OCI-LY3 (cell line): Measurements from ENCODE around the gene ACTRT2.

Experiments used
- H2AFZ ChIP-seq: fragments of 200-600, 300-600 bp; shearing (Covaris generic); 2 replicates; pipeline ENCODE4 v1.6.0; 2014; ENCODE audit warnings: antibody characterized with exemption, low read depth, low read length
- H3K27ac ChIP-seq: fragments of 200-600, 300-600 bp; sonication (generic); 2 replicates; pipeline ENCODE4 v1.5.1; 2014; ENCODE audit warnings: mild to moderate bottlenecking, low read length, moderate library complexity, mixed read lengths
- H3K27me3 ChIP-seq: fragments of 200-600, 300-600 bp; sonication (generic); 2 replicates; pipeline ENCODE4 v1.6.1; 2014; ENCODE audit warnings: low read depth, low read length, mixed read lengths
- H3K36me3 ChIP-seq: fragments of 200-600, 300-600 bp; sonication (generic); replicated peaks from 2 replicates; pipeline ENCODE3; 2014; ENCODE audit warnings: low read depth, low read length, mixed read lengths
- H3K4me1 ChIP-seq: fragments of 300-600, 200-600 bp; sonication (generic); 2 replicates; pipeline ENCODE4 v1.6.1; 2014; ENCODE audit warnings: low read length, mixed read lengths
- H3K4me2 ChIP-seq: fragments of 200-600, 300-600 bp; sonication (generic); 2 replicates; pipeline ENCODE4 v1.6.1; 2014; ENCODE audit warnings: low read length, mixed read lengths
- H3K4me3 ChIP-seq: fragments of 300-600, 200-600 bp; sonication (generic); 2 replicates; pipeline ENCODE4 v1.5.1; 2014; ENCODE audit warnings: antibody characterized with exemption, mild to moderate bottlenecking, low read length, moderate library complexity
- H3K79me2 ChIP-seq: fragments of 300-600, 200-600 bp; shearing (Covaris generic); 2 replicates; pipeline ENCODE4 v1.6.1; 2014; ENCODE audit warnings: mild to moderate bottlenecking, low read length, mixed read lengths
- H3K9ac ChIP-seq: fragments of 300-600, 200-600 bp; shearing (Covaris generic); 2 replicates; pipeline ENCODE4 v1.6.0; 2014; ENCODE audit warnings: mild to moderate bottlenecking, low read length, moderate library complexity
- H3K9me3 ChIP-seq: fragments of 200-600, 300-600 bp; shearing (Covaris generic); 2 replicates; pipeline ENCODE4 v1.6.1; 2014; ENCODE audit warnings: low read length, mixed read lengths; ENCODE audit not compliant: insufficient read depth
- H4K20me1 ChIP-seq: fragments of 200-600, 300-600 bp; sonication (generic); 2 replicates; pipeline ENCODE4 v1.6.1; 2016; ENCODE audit warnings: low read length, mixed read lengths; ENCODE audit not compliant: insufficient read depth
- CTCF ChIP-seq: fragments of 200-600, 300-600 bp; sonication (generic); IDR thresholded peaks from 2 replicates; pipeline ENCODE4 v1.5.1; 2014; ENCODE audit warnings: antibody characterized with exemption, low read length, low read depth
- EZH2phosphoT487 ChIP-seq: fragments of 200-600 bp; shearing (Covaris generic); IDR thresholded peaks from 2 replicates; pipeline ENCODE4 v1.6.1; 2018; ENCODE audit warnings: antibody characterized with exemption, mixed run types, low read depth

The ACTRT2 gene

DNA sequence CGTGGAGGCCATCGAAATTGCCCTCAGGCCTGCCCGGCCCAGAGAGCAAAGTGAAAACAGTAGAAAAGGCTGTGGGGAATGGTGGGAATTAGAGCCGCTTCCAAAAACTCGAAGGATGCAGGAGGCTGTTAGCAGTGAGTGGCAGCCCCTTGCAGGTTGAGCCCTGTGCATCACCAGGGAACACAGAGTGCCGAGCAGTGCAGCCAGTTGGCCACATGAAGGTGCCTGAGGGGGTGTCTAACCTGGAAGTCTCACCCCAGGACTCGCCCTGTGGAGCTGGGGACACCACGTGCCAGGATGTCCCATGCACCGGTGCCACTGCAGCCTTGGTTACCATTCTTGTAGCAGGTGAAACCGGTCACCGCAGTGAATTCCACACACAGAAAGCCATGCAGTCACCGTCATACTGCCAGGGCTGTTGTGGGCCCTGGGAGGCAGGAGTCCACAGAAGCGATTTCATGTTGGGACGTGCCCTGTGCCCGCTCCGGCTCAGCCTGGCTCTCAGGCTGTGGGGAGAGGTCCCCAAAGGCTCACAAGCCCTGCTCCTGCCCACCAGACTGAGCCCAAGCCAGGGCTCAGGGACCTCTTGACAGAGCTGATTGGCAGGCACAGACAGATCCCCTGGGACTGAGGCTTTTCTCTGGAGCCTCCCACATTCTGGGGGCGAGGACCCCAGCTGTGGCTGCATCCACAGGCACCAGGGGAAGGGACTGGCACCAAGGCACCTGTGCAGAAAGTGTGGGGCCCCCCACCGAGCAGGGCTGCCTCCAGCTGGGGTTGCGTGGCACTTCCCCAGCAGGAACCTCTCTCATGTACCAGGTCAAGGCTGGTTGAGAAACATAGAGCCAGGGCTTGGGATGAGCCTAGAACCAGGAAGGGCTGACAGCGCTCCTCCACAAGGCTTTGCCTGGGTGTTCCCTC is 16.7 kb upstream of the ACTRT2 start:
- H3K36me3 ChIP-seq = no peaks in the 10 kb centered on the region
- H3K4me1 ChIP-seq = no peaks in the 10 kb centered on the region
- no peaks in the 10 kb centered on the region for H3K9me3 ChIP-seq
- no peaks in the 10 kb centered on the region for H3K27me3 ChIP-seq
- TF ChIP-seq EZH2phosphoT487 (no peak), CTCF (no peak)
- no peak overlapping the region for H2AFZ ChIP-seq
- H3K27ac ChIP-seq = no peak overlapping the region
- H3K9ac ChIP-seq = no peak overlapping the region
- H3K79me2 ChIP-seq = no peaks in the 10 kb centered on the region
- H4K20me1 ChIP-seq = no peaks in the 10 kb centered on the region
- no peak overlapping the region for H3K4me3 ChIP-seq
- no peak overlapping the region for H3K4me2 ChIP-seq

- no peaks in the 10 kb centered on the region for H3K4me1 ChIP-seq
- TF ChIP-seq EZH2phosphoT487 (no peak), CTCF (no peak)
- H3K9ac ChIP-seq = no peak overlapping the region
- no peaks in the 10 kb centered on the region for H3K27me3 ChIP-seq
- H3K36me3 ChIP-seq = no peaks in the 10 kb centered on the region
- no peak overlapping the region for H2AFZ ChIP-seq
- no peak overlapping the region for H3K4me2 ChIP-seq
- H3K79me2 ChIP-seq = no peaks in the 10 kb centered on the region
- H3K27ac ChIP-seq = no peak overlapping the region
- no peak overlapping the region for H3K4me3 ChIP-seq
- no peaks in the 10 kb centered on the region for H3K9me3 ChIP-seq
- H4K20me1 ChIP-seq = no peaks in the 10 kb centered on the region
These were observed 15.5 kb upstream of the ACTRT2 start for GRCh38 chr1:3005771-3006170.

- no peaks in the 10 kb centered on the region for H3K36me3 ChIP-seq
- H3K79me2 ChIP-seq = no peaks in the 10 kb centered on the region
- no peaks in the 10 kb centered on the region for H3K27me3 ChIP-seq
- H2AFZ ChIP-seq = no peak overlapping the region
- no peaks in the 10 kb centered on the region for H3K9me3 ChIP-seq
- H4K20me1 ChIP-seq = no peaks in the 10 kb centered on the region
- no peak overlapping the region for H3K9ac ChIP-seq
- H3K4me2 ChIP-seq = no peak overlapping the region
- no peak overlapping the region for H3K4me3 ChIP-seq
- TF ChIP-seq EZH2phosphoT487 (no peak), CTCF (no peak)
- no peaks in the 10 kb centered on the region for H3K4me1 ChIP-seq
- no peak overlapping the region for H3K27ac ChIP-seq
These were observed 13.7 kb upstream of the ACTRT2 start for GRCh38 chr1:3007298-3008147.

- H3K27me3 ChIP-seq = no peaks in the 10 kb centered on the region
- H3K9ac ChIP-seq = no peak overlapping the region
- no peaks in the 10 kb centered on the region for H3K9me3 ChIP-seq
- H3K79me2 ChIP-seq = no peaks in the 10 kb centered on the region
- no peak overlapping the region for H3K4me3 ChIP-seq
- no peak for TF ChIP-seq EZH2phosphoT487
- no peak for TF ChIP-seq CTCF
- no peaks in the 10 kb centered on the region for H3K36me3 ChIP-seq
- no peaks in the 10 kb centered on the region for H3K4me1 ChIP-seq
- no peaks in the 10 kb centered on the region for H4K20me1 ChIP-seq
- no peak overlapping the region for H3K4me2 ChIP-seq
- H2AFZ ChIP-seq = no peak overlapping the region
- H3K27ac ChIP-seq = no peak overlapping the region
These were observed 12.2 kb upstream of the ACTRT2 start for GRCh38 chr1:3009021-3009420.
